Measurements from ENCODE around the gene B9D1. TPM values are rescaled to one million over a fixed set of nuclear protein-coding genes. Genes with fewer than 3 reads are reported as not detected.
A peak's percentile ranks its signal among the peaks of the same experiment; 100 is the strongest.

The B9D1 gene
- total RNA-seq, 1 donor from 2014 or later = 9.9 TPM

GRCh38 chr17:19383681-19384470 lies 21.4 kb upstream of the B9D1 start:
- peaks cover 43% of the 10 kb centered on the region for H3K4me1 ChIP-seq
- intact Hi-C loops (cut with DNase I) = no loop called here
- no peaks in the 10 kb centered on the region for H3K9me3 ChIP-seq
- no peak overlapping the region for H3K4me3 ChIP-seq
- ATAC-seq (no peak), DNase-seq (no peak)
- peak overlapping the region; percentile 69 for H3K27ac ChIP-seq
- peaks cover 53% of the 10 kb centered on the region for H3K36me3 ChIP-seq
- TF ChIP-seq, protein P1, sequence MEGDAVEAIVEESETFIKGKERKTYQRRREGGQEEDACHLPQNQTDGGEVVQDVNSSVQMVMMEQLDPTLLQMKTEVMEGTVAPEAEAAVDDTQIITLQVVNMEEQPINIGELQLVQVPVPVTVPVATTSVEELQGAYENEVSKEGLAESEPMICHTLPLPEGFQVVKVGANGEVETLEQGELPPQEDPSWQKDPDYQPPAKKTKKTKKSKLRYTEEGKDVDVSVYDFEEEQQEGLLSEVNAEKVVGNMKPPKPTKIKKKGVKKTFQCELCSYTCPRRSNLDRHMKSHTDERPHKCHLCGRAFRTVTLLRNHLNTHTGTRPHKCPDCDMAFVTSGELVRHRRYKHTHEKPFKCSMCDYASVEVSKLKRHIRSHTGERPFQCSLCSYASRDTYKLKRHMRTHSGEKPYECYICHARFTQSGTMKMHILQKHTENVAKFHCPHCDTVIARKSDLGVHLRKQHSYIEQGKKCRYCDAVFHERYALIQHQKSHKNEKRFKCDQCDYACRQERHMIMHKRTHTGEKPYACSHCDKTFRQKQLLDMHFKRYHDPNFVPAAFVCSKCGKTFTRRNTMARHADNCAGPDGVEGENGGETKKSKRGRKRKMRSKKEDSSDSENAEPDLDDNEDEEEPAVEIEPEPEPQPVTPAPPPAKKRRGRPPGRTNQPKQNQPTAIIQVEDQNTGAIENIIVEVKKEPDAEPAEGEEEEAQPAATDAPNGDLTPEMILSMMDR (IDR thresholded peaks at IDR 0.05) = no peak
- H3K27me3 ChIP-seq = no peaks in the 10 kb centered on the region

- no peak for ATAC-seq
- DNase-seq = no peak
- H3K4me3 ChIP-seq = no peak overlapping the region
- TF ChIP-seq, protein P1 (IDR thresholded peaks at IDR 0.05) = no peak
- no peaks in the 10 kb centered on the region for H3K27me3 ChIP-seq
- H3K9me3 ChIP-seq = no peaks in the 10 kb centered on the region
- H3K27ac ChIP-seq = no peak overlapping the region
- peaks cover 53% of the 10 kb centered on the region for H3K36me3 ChIP-seq
- peaks cover 35% of the 10 kb centered on the region for H3K4me1 ChIP-seq
- intact Hi-C loops (cut with DNase I) = no loop called here
Measured at GRCh38 chr17:19382531-19383444, 20.3 kb upstream of the B9D1 start.

DNA sequence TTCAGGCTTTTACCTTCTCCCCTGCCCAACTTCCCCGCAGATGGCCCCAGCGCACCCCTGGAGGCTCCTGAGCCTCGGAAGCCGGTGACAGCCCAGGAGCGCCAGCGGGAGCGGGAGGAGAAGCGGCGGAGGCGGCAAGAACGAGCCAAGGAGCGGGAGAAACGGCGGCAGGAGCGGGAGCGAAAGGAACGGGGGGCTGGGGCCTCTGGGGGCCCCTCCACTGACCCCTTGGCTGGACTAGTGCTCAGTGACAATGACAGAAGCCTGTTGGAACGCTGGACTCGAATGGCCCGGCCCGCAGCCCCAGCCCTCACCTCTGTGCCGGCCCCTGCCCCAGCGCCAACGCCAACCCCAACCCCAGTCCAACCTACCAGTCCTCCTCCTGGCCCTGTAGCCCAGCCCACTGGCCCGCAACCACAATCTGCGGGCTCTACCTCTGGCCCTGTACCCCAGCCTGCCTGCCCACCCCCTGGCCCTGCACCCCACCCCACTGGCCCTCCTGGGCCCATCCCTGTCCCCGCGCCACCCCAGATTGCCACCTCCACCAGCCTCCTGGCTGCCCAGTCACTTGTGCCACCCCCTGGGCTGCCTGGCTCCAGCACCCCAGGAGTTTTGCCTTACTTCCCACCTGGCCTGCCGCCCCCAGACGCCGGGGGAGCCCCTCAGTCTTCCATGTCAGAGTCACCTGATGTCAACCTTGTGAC lies 19.4 kb upstream of the B9D1 start:
- DNase-seq (no peak), ATAC-seq (no peak)
- Histone ChIP-seq H3K4me3 (no peak overlapping the region), H3K27me3 (no peaks in the 10 kb centered on the region), H3K4me1 (peaks cover 35% of the 10 kb centered on the region), H3K9me3 (no peaks in the 10 kb centered on the region), H3K27ac (no peak overlapping the region), H3K36me3 (peaks cover 53% of the 10 kb centered on the region)
- TF ChIP-seq, protein P1 (IDR thresholded peaks at IDR 0.05) = no peak
- intact Hi-C loops (cut with DNase I) = no loop called here

GRCh38 chr17:19381361-19381740 lies 18.8 kb upstream of the B9D1 start:
- H3K4me3 ChIP-seq = no peak overlapping the region
- peaks cover 37% of the 10 kb centered on the region for H3K4me1 ChIP-seq
- H3K27ac ChIP-seq = no peak overlapping the region
- DNase-seq (peak; percentile 40), ATAC-seq (no peak)
- intact Hi-C loops (cut with DNase I) = no loop called here
- H3K36me3 ChIP-seq = peaks cover 53% of the 10 kb centered on the region
- TF ChIP-seq, protein P1 (IDR thresholded peaks at IDR 0.05) = no peak
- no peaks in the 10 kb centered on the region for H3K27me3 ChIP-seq
- H3K9me3 ChIP-seq = no peaks in the 10 kb centered on the region

GRCh38 chr17:19380481-19381301 lies 18.2 kb upstream of the B9D1 start:
- Histone ChIP-seq H3K4me3 (no peak overlapping the region), H3K9me3 (no peaks in the 10 kb centered on the region), H3K4me1 (peaks cover 30% of the 10 kb centered on the region), H3K27ac (no peak overlapping the region), H3K27me3 (no peaks in the 10 kb centered on the region), H3K36me3 (peaks cover 53% of the 10 kb centered on the region)
- DNase-seq (peak; percentile 59), ATAC-seq (no peak)
- intact Hi-C loops (cut with DNase I) = no loop called here
- TF ChIP-seq, protein P1 (IDR thresholded peaks at IDR 0.05) = no peak

All from upper lobe of right lung (tissue), 1 donor.